Smooth muscle cell (in vitro differentiated cells): ENCODE measurements around the gene CLIP1. TPM values are rescaled to one million over a fixed set of nuclear protein-coding genes. Genes with fewer than 3 reads are reported as not detected.

Source experiments
- DNase-seq: peaks from one replicate; lab custom pipeline; 2025; ENCODE audit not compliant: unreplicated experiment; lab: John Stamatoyannopoulos, UW
- H2AFZ ChIP-seq: fragments of 200-600 bp; sonication (generic); 2 replicates; pipeline ENCODE4 v1.6.0; 2016; ENCODE audit warnings: antibody characterized with exemption, low read depth, mild to moderate bottlenecking
- H3F3A ChIP-seq: fragments of 200-600 bp; sonication (generic); 2 replicates; pipeline ENCODE4 v1.6.0; 2017; ENCODE audit warnings: antibody characterized with exemption, low read depth
- H3K27ac ChIP-seq: fragments of 200-600 bp; sonication (generic); 2 replicates; pipeline ENCODE4 v1.5.1; 2016; ENCODE audit warnings: low read depth, mild to moderate bottlenecking
- H3K27me3 ChIP-seq: fragments of 200-600 bp; sonication (generic); 2 replicates; pipeline ENCODE4 v1.6.1; 2016; ENCODE audit warnings: low read depth, mild to moderate bottlenecking
- H3K36me3 ChIP-seq: fragments of 200-600 bp; sonication (generic); 2 replicates; pipeline ENCODE4 v1.5.1; 2016; ENCODE audit warnings: low read depth
- H3K4me1 ChIP-seq: fragments of 200-600 bp; sonication (generic); 2 replicates; pipeline ENCODE4 v1.5.1; 2016; ENCODE audit warnings: low read depth
- H3K4me2 ChIP-seq: fragments of 200-600 bp; sonication (generic); 2 replicates; pipeline ENCODE4 v1.6.0; 2016; ENCODE audit warnings: mild to moderate bottlenecking
- H3K4me3 ChIP-seq: fragments of 200-600 bp; sonication (generic); 2 replicates; pipeline ENCODE4 v1.5.1; 2016; ENCODE audit warnings: mild to moderate bottlenecking
- H3K79me2 ChIP-seq: fragments of 200-600 bp; sonication (generic); 2 replicates; pipeline ENCODE4 v1.6.0; 2016; ENCODE audit warnings: low read depth, mild to moderate bottlenecking
- H3K9ac ChIP-seq: fragments of 200-600 bp; sonication (generic); 2 replicates; pipeline ENCODE4 v1.6.0; 2016; ENCODE audit warnings: low read depth
- H3K9me3 ChIP-seq: fragments of 200-600 bp; sonication (generic); replicated peaks from 2 replicates; pipeline ENCODE4 v1.5.1; 2016; ENCODE audit warnings: low read depth
- H4K20me1 ChIP-seq: fragments of 200-600 bp; sonication (generic); 2 replicates; pipeline ENCODE4 v1.6.0; 2016; ENCODE audit warnings: low read depth
- WGBS: methylation state at CpG from one replicate; pipeline ENCODE4 v1.1.7; 2016; ENCODE audit warnings: low lambda C conversion rate; 5-methylcytosine and 5-hydroxymethylcytosine counted together
- polyA plus RNA-seq: library from polyadenylated mRNA; unstranded; fragments of >200 nt; fragmentation: Nextera tagmentation; extraction: Ambion mirVana; gene quantifications from 2 replicates; pipeline ENCODE4 v1.2.1, GENCODE V29; 2016
- total RNA-seq: library from RNA; depleted of rRNA; stranded (reverse); fragments of >200 nt; gene quantifications from 2 replicates; pipeline ENCODE4 v1.2.3, GENCODE V29; 2014
- TF ChIP-seq, protein P1 (sequence below): fragments of 200-600 bp; sonication (generic); IDR thresholded peaks from 2 replicates; pipeline ENCODE4 v1.5.1; 2017; ENCODE audit warnings: borderline replicate concordance, mild to moderate bottlenecking, antibody characterized with exemption; ENCODE audit not compliant: insufficient read depth, poor library complexity, severe bottlenecking

Gene CLIP1
- total and polyA plus RNA-seq, 2 experiments from 2014 or later, result 15.3 to 40.4 TPM

DNA sequence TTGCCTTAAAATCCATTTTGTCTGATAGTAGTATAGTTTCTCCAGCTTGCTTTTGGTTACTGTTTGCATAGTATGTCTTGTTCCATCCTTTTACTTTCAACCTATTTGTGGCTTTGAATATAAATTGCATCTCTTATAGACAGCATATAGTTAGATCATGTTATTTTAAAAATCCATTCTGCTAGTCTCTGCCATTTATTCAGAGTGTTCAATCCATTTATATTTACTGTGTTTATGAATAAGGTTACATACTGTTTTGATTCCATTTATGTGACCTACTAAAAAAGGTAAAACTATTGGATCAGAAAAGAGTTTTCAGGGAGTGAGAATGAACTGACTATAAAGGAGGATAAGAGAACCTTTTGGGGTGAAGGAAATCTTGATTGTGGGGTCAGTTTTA, 126.6 kb downstream of the CLIP1 start:
- no peak overlapping the region for H3K4me3 ChIP-seq
- no peak for DNase-seq
- no peak overlapping the region for H3K4me2 ChIP-seq
- H3K27ac ChIP-seq, result no peak overlapping the region
- peaks cover 4% of the 10 kb centered on the region for H3K36me3 ChIP-seq
- TF ChIP-seq, protein P1, sequence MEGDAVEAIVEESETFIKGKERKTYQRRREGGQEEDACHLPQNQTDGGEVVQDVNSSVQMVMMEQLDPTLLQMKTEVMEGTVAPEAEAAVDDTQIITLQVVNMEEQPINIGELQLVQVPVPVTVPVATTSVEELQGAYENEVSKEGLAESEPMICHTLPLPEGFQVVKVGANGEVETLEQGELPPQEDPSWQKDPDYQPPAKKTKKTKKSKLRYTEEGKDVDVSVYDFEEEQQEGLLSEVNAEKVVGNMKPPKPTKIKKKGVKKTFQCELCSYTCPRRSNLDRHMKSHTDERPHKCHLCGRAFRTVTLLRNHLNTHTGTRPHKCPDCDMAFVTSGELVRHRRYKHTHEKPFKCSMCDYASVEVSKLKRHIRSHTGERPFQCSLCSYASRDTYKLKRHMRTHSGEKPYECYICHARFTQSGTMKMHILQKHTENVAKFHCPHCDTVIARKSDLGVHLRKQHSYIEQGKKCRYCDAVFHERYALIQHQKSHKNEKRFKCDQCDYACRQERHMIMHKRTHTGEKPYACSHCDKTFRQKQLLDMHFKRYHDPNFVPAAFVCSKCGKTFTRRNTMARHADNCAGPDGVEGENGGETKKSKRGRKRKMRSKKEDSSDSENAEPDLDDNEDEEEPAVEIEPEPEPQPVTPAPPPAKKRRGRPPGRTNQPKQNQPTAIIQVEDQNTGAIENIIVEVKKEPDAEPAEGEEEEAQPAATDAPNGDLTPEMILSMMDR, result no peak
- no peaks in the 10 kb centered on the region for H4K20me1 ChIP-seq
- no peaks in the 10 kb centered on the region for H3F3A ChIP-seq
- no peaks in the 10 kb centered on the region for H3K27me3 ChIP-seq
- no peaks in the 10 kb centered on the region for H3K9me3 ChIP-seq
- H3K79me2 ChIP-seq, result no peaks in the 10 kb centered on the region
- no peak overlapping the region for H2AFZ ChIP-seq
- H3K4me1 ChIP-seq, result no peaks in the 10 kb centered on the region
- no peak overlapping the region for H3K9ac ChIP-seq

DNA sequence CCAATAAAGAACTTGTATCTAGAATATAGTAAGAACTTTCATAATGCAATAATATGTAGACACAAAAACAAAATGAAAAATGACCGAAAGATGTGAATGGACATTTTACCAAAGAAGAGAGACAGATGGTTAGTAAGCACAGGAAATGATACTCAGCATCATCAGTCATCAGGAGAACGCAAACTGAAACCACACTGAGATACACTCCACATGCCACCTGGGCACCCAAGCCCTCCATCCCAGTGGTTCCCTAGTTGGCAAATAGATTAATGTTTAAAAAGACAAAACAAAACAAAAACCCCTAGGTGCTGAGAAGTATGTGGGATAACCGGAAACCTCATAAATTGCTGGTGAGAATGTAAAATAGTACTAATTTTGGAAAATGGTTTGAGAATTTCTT, 129.4 kb downstream of the CLIP1 start:
- no peaks in the 10 kb centered on the region for H4K20me1 ChIP-seq
- no peak overlapping the region for H3K9ac ChIP-seq
- 95% methylated on average over 3 of the region's 3 CpGs for WGBS
- no peaks in the 10 kb centered on the region for H3K4me1 ChIP-seq
- H3K27me3 ChIP-seq, result no peaks in the 10 kb centered on the region
- TF ChIP-seq, protein P1, result no peak
- peaks cover 4% of the 10 kb centered on the region for H3K36me3 ChIP-seq
- DNase-seq, result no peak
- H3K79me2 ChIP-seq, result no peaks in the 10 kb centered on the region
- H3F3A ChIP-seq, result no peaks in the 10 kb centered on the region
- H3K27ac ChIP-seq, result no peak overlapping the region
- H3K4me3 ChIP-seq, result no peak overlapping the region
- no peaks in the 10 kb centered on the region for H3K9me3 ChIP-seq
- no peak overlapping the region for H3K4me2 ChIP-seq
- no peak overlapping the region for H2AFZ ChIP-seq

DNA sequence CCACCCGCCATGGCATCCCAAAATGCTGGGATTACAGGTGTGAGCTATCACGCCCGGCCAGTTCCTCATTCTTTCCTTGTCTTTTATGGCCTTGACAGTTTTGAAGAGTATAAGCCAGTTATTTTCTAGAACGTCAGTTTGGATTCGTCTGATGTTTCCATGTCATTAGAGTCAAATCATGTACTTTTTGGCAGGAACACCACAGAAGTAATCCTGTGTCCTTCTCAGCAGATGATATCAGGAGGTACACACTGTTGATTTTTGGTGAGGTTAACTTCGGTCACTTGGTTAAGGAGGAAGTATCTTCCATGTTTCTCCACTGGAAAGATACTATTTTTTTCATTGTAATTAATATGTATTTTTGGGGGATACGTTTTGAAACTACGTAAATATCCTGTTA, 131.0 kb downstream of the CLIP1 start:
- Histone ChIP-seq H3K27me3 (no peaks in the 10 kb centered on the region), H3K79me2 (no peaks in the 10 kb centered on the region), H3K4me3 (no peak overlapping the region), H3K36me3 (no peaks in the 10 kb centered on the region), H2AFZ (no peak overlapping the region), H3F3A (no peaks in the 10 kb centered on the region), H3K4me2 (no peak overlapping the region), H3K9ac (no peak overlapping the region), H3K27ac (no peak overlapping the region), H3K4me1 (no peaks in the 10 kb centered on the region), H4K20me1 (no peaks in the 10 kb centered on the region), H3K9me3 (no peaks in the 10 kb centered on the region)
- TF ChIP-seq, protein P1, result no peak
- no peak for DNase-seq
- over 99% methylated on average over 8 of the region's 8 CpGs for WGBS

DNA sequence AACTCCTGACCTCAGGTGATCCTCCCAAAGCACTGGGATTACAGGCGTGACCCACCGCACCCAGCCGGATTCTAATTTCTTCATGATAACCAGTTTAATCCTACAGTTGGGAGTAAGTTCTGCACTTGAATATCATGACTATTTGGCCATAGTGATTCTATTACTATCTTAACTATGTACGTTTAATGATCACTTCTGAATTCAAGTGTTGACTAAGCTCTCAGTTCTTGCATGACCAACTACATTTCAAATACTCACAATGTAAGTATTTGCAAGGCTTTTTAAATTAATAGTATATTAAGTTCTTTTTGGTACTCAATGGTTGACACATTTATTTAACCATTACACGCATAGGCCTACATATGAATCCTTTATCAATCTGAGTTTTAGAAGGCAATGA, 138.8 kb downstream of the CLIP1 start:
- Histone ChIP-seq H4K20me1 (peaks cover 3% of the 10 kb centered on the region), H3F3A (peaks cover 4% of the 10 kb centered on the region), H3K27me3 (no peaks in the 10 kb centered on the region), H3K36me3 (no peaks in the 10 kb centered on the region), H3K9me3 (no peaks in the 10 kb centered on the region), H3K79me2 (no peaks in the 10 kb centered on the region), H3K4me2 (no peak overlapping the region), H3K4me3 (no peak overlapping the region), H3K9ac (no peak overlapping the region), H2AFZ (no peak overlapping the region), H3K27ac (no peak overlapping the region), H3K4me1 (peaks cover 10% of the 10 kb centered on the region)
- WGBS, result 99% methylated on average over 5 of the region's 5 CpGs
- no peak for DNase-seq
- TF ChIP-seq, protein P1, result no peak
